ENCODE data around the gene PRSS57.

The PRSS57 gene

DNA sequence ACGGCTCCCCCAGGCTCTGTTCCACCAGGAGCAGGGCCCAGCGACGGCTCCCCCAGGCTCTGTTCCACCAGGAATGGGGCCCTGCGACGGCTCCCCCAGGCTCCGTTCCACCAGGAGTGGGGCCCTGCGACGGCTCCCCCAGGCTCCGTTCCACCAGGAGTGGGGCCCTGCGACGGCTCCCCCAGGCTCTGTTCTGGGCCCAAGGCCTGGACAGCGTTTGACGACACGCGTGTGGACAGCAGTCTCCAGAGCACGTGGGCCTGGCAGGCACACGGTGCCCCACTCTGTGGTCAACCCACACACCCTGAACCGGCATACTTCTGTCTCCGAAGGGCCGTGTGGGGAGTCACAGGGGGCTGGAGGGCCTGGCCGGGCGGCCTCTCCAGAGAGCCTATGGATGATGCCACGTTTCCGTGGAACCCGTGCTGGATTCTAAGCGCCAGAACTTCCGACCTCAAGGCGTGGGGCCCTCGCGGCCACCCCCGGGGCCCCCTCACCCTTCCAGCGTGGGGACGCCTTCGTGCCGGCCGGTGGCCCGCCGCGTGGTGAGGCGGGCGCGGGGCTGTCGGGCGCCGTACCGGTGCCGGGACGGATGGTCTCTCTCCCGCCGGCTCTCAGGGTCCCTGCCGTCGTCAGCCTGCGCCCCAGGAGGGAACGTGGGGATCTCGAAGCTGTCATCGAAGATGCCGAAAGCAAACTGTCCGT, 44.0 kb downstream of the PRSS57 start:
- H3K23ac ChIP-seq (ENCODE audit: low read length): no peak overlapping the region

DNA sequence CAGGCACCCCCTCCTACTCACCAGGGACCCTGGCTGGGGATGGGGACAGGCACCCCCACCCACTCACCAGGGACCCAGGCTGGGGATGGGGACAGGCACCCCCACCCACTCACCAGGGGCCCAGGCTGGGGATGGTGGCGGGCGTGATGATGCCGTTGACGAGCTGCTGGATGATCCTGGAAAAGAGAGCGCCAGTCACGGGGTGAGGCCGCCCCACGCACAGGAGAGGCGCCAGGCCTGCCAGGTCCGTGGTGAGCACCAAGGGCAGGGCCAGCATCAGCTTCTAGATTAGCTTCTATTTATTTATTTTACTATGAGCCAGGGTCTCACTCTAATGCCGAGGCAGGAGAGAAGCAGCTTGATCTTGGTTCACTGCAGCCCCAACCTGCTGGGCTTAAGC, 45.1 kb downstream of the PRSS57 start:
- H3K4ac ChIP-seq (ENCODE audit: low read depth, low read length): no peak overlapping the region
- H4K8ac ChIP-seq (ENCODE audit: low read depth, low read length): no peak overlapping the region
- H3K18ac ChIP-seq (ENCODE audit: low read length): no peak overlapping the region
- no peak overlapping the region for H3K4me2 ChIP-seq (ENCODE audit: low read length)
- H3K79me1 ChIP-seq (ENCODE audit: low read length): no peaks in the 10 kb centered on the region
- no peak overlapping the region for H3K23ac ChIP-seq (ENCODE audit: low read length)
- peaks cover 81 to 82% of the 10 kb centered on the region in 2 experiments for H3K36me3 ChIP-seq (ENCODE audit: control insufficient read depth in 1 of 2, insufficient read depth in 2 of 2, low read length in 2 of 2)
- no peak overlapping the region for H3K4me3 ChIP-seq (ENCODE audit: low read depth, low read length)
- no peak overlapping the region for H2BK5ac ChIP-seq (ENCODE audit: low read depth, low read length, poor library complexity)
- no peaks in the 10 kb centered on the region for H3K27me3 ChIP-seq (ENCODE audit: insufficient read depth, low read length)
- no peak overlapping the region for H4K91ac ChIP-seq (ENCODE audit: low read depth, low read length)
- no peak overlapping the region for H3K27ac ChIP-seq (ENCODE audit: low read depth, low read length)
- H3K4me1 ChIP-seq (ENCODE audit: control insufficient read depth in 1 of 2, insufficient read depth in 2 of 2, low read length in 2 of 2): no peaks in the 10 kb centered on the region
- H3K14ac ChIP-seq (ENCODE audit: low read length): no peak overlapping the region
- no peak overlapping the region for H2AK5ac ChIP-seq (ENCODE audit: low read length)
- H3K9ac ChIP-seq (ENCODE audit: low read length): no peak overlapping the region
- H2BK120ac ChIP-seq (ENCODE audit: insufficient read depth, low read length, poor library complexity): no peak overlapping the region
- peaks cover 5% of the 10 kb centered on the region for H3K9me3 ChIP-seq (ENCODE audit: insufficient read depth, low read depth, low read length)
- H2AFZ ChIP-seq (ENCODE audit: insufficient read depth, low read length, poor library complexity): no peak overlapping the region
- no peak for DNase-seq
- H2BK12ac ChIP-seq (ENCODE audit: low read length): no peak overlapping the region
- WGBS (ENCODE audit: extremely low coverage, insufficient coverage, insufficient read length): no CpG with 5 or more reads among the region's 11 CpGs
- no peak overlapping the region for H4K12ac ChIP-seq (ENCODE audit: low read depth, low read length)
- H3K79me2 ChIP-seq (ENCODE audit: control insufficient read depth, insufficient read depth, low read length, poor library complexity): peaks cover 3% of the 10 kb centered on the region

More for the DNA sequence above, 44.0 kb downstream of the PRSS57 start:
- Histone ChIP-seq H3K14ac (ENCODE audit: low read length) (no peak overlapping the region), H3K9ac (ENCODE audit: low read length) (no peak overlapping the region), H3K18ac (ENCODE audit: low read length) (no peak overlapping the region), H3K4me1 (ENCODE audit: control insufficient read depth in 1 of 2, insufficient read depth in 2 of 2, low read length in 2 of 2) (no peaks in the 10 kb centered on the region), H2BK5ac (ENCODE audit: low read depth, low read length, poor library complexity) (no peak overlapping the region), H4K91ac (ENCODE audit: low read depth, low read length) (no peak overlapping the region), H3K4ac (ENCODE audit: low read depth, low read length) (no peak overlapping the region), H3K79me2 (ENCODE audit: control insufficient read depth, insufficient read depth, low read length, poor library complexity) (peaks cover 8% of the 10 kb centered on the region), H3K9me3 (ENCODE audit: insufficient read depth, low read depth, low read length) (peaks cover 5% of the 10 kb centered on the region), H3K4me3 (ENCODE audit: low read depth, low read length) (no peak overlapping the region), H3K4me2 (ENCODE audit: low read length) (no peak overlapping the region), H3K79me1 (ENCODE audit: low read length) (no peaks in the 10 kb centered on the region), H3K27me3 (ENCODE audit: insufficient read depth, low read length) (no peaks in the 10 kb centered on the region), H4K8ac (ENCODE audit: low read depth, low read length) (no peak overlapping the region), H2AK5ac (ENCODE audit: low read length) (no peak overlapping the region), H4K12ac (ENCODE audit: low read depth, low read length) (no peak overlapping the region), H3K36me3 (ENCODE audit: control insufficient read depth in 1 of 2, insufficient read depth in 2 of 2, low read length in 2 of 2) (peaks cover 81% of the 10 kb centered on the region in 2 experiments), H2AFZ (ENCODE audit: insufficient read depth, low read length, poor library complexity) (no peak overlapping the region), H3K27ac (ENCODE audit: low read depth, low read length) (no peak overlapping the region), H2BK12ac (ENCODE audit: low read length) (no peak overlapping the region), H2BK120ac (ENCODE audit: insufficient read depth, low read length, poor library complexity) (no peak overlapping the region)
- DNase-seq: no peak
- no CpG with 5 or more reads among the region's 58 CpGs for WGBS (ENCODE audit: extremely low coverage, insufficient coverage, insufficient read length)

DNA sequence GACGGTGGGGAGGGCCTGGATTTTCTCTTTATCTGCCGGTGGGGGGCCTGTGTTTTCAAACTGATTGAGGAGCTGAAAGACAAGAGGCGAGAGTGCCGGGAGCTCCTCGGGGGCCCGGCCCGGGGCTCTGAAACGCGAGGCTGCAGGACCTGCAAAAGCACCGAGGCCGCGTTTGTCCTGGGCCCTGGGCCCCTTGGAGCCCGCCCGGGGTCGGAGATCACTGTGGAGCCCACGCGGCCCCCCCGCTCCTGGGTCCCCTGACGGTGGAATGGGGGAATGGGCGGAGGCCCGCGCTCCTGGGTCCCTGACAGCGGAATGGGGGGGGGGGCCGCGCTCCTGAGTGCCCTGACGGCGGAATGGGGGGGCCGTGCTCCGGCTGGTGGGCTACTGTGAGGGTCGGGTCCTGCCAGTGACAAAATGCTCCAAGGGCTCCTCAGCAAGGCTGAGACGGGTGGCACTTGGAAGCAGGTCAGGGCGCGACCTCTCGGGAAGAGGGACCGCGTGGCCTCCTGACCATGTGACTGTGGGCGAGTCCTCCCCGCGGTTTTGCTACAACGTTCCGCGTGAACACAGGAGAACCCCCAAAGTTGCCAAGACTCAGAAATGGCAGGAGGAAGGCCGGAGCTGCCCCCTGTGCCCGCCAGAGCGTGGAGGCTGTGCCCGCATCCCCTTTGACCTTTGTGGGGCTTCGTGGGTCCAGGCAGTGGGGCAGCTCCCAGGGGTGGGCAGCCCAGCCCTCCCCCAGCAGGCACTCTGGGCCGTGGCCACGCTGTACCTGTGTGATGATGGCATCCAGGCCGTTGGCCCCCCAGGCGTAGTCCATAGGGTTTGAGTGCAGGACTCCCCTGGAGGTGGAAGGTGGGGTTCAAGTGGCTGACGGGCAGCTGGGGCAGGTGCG, 46.1 kb downstream of the PRSS57 start:
- peaks cover 3% of the 10 kb centered on the region for H3K79me2 ChIP-seq (ENCODE audit: control insufficient read depth, insufficient read depth, low read length, poor library complexity)
- H2BK5ac ChIP-seq (ENCODE audit: low read depth, low read length, poor library complexity): no peak overlapping the region
- H3K79me1 ChIP-seq (ENCODE audit: low read length): no peaks in the 10 kb centered on the region
- H3K9me3 ChIP-seq (ENCODE audit: insufficient read depth, low read depth, low read length): peaks cover 5% of the 10 kb centered on the region
- no peak overlapping the region for H2AFZ ChIP-seq (ENCODE audit: insufficient read depth, low read length, poor library complexity)
- no peak overlapping the region for H2BK120ac ChIP-seq (ENCODE audit: insufficient read depth, low read length, poor library complexity)
- no peak overlapping the region for H3K14ac ChIP-seq (ENCODE audit: low read length)
- H4K91ac ChIP-seq (ENCODE audit: low read depth, low read length): no peak overlapping the region
- no peak overlapping the region for H2BK12ac ChIP-seq (ENCODE audit: low read length)
- DNase-seq: no peak
- H3K27me3 ChIP-seq (ENCODE audit: insufficient read depth, low read length): no peaks in the 10 kb centered on the region
- WGBS (ENCODE audit: extremely low coverage, insufficient coverage, insufficient read length): no CpG with 5 or more reads among the region's 53 CpGs
- H3K23ac ChIP-seq (ENCODE audit: low read length): no peak overlapping the region
- H4K12ac ChIP-seq (ENCODE audit: low read depth, low read length): no peak overlapping the region
- H3K4me3 ChIP-seq (ENCODE audit: low read depth, low read length): no peak overlapping the region
- H3K4ac ChIP-seq (ENCODE audit: low read depth, low read length): no peak overlapping the region
- no peak overlapping the region for H3K4me2 ChIP-seq (ENCODE audit: low read length)
- H3K4me1 ChIP-seq (ENCODE audit: control insufficient read depth in 1 of 2, insufficient read depth in 2 of 2, low read length in 2 of 2): no peaks in the 10 kb centered on the region
- H3K36me3 ChIP-seq (ENCODE audit: control insufficient read depth in 1 of 2, insufficient read depth in 2 of 2, low read length in 2 of 2): peaks cover 85 to 86% of the 10 kb centered on the region in 2 experiments
- H4K8ac ChIP-seq (ENCODE audit: low read depth, low read length): no peak overlapping the region
- peak overlapping the region; percentile 17 for H3K18ac ChIP-seq (ENCODE audit: low read length)
- no peak overlapping the region for H3K9ac ChIP-seq (ENCODE audit: low read length)
- H2AK5ac ChIP-seq (ENCODE audit: low read length): no peak overlapping the region
- H3K27ac ChIP-seq (ENCODE audit: low read depth, low read length): no peak overlapping the region

DNA sequence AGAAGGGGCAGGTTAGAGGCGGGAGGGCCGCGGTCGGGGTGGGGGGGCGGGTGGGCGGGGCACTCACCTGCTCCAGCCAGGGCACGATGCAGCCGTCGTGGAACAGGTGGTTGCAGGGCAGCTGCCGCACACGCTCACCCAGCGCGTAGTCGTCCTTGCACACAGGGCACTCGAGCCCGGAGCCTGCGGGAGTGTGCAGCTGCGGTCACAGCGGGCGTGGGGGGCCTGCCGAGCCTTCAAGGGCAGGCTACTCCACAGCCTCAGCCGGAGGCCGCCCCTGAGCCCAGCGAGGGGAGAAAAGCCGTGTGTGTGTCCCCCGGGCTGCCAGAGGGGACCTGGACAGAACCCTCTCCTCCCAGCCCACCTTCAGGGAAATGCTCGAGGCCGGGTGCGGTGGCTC, 46.9 kb downstream of the PRSS57 start:
- H3K36me3 ChIP-seq (ENCODE audit: control insufficient read depth in 1 of 2, insufficient read depth in 2 of 2, low read length in 2 of 2): peaks cover 79 to 84% of the 10 kb centered on the region in 2 experiments
- DNase-seq: no peak
- no peaks in the 10 kb centered on the region for H3K27me3 ChIP-seq (ENCODE audit: insufficient read depth, low read length)
- H2BK120ac ChIP-seq (ENCODE audit: insufficient read depth, low read length, poor library complexity): no peak overlapping the region
- H3K14ac ChIP-seq (ENCODE audit: low read length): no peak overlapping the region
- peaks cover 5% of the 10 kb centered on the region for H3K9me3 ChIP-seq (ENCODE audit: insufficient read depth, low read depth, low read length)
- no peak overlapping the region for H3K4ac ChIP-seq (ENCODE audit: low read depth, low read length)
- no peak overlapping the region for H4K91ac ChIP-seq (ENCODE audit: low read depth, low read length)
- no peak overlapping the region for H3K18ac ChIP-seq (ENCODE audit: low read length)
- no peak overlapping the region for H2BK12ac ChIP-seq (ENCODE audit: low read length)
- H3K9ac ChIP-seq (ENCODE audit: low read length): no peak overlapping the region
- peaks cover 1% of the 10 kb centered on the region for H3K79me2 ChIP-seq (ENCODE audit: control insufficient read depth, insufficient read depth, low read length, poor library complexity)
- H3K4me2 ChIP-seq (ENCODE audit: low read length): no peak overlapping the region
- H3K23ac ChIP-seq (ENCODE audit: low read length): no peak overlapping the region
- H2AFZ ChIP-seq (ENCODE audit: insufficient read depth, low read length, poor library complexity): no peak overlapping the region
- no peak overlapping the region for H3K27ac ChIP-seq (ENCODE audit: low read depth, low read length)
- H4K8ac ChIP-seq (ENCODE audit: low read depth, low read length): no peak overlapping the region
- no peak overlapping the region for H2AK5ac ChIP-seq (ENCODE audit: low read length)
- no peaks in the 10 kb centered on the region for H3K4me1 ChIP-seq (ENCODE audit: control insufficient read depth in 1 of 2, insufficient read depth in 2 of 2, low read length in 2 of 2)
- no peak overlapping the region for H2BK5ac ChIP-seq (ENCODE audit: low read depth, low read length, poor library complexity)
- no peak overlapping the region for H4K12ac ChIP-seq (ENCODE audit: low read depth, low read length)
- no CpG with 5 or more reads among the region's 29 CpGs for WGBS (ENCODE audit: extremely low coverage, insufficient coverage, insufficient read length)
- no peak overlapping the region for H3K4me3 ChIP-seq (ENCODE audit: low read depth, low read length)
- no peaks in the 10 kb centered on the region for H3K79me1 ChIP-seq (ENCODE audit: low read length)
